ENCODE measurements around the gene IER3IP1. TPM values are rescaled to one million over a fixed set of nuclear protein-coding genes. Genes with fewer than 3 reads are reported as not detected.

IER3IP1 gene
- total RNA-seq, 4 donors from 2014 or later: 10.0 to 31.0 (median 12.0) TPM

- TF ChIP-seq CTCF (IDR thresholded peaks at IDR 0.05; ENCODE audit: low read depth): no peak
Measured at GRCh38 chr18:47108998-47109405, 67.2 kb downstream of the IER3IP1 start.

GRCh38 chr18:47108373-47108772 lies 67.8 kb downstream of the IER3IP1 start:
- no peak for TF ChIP-seq CTCF (IDR thresholded peaks at IDR 0.05; ENCODE audit: low read depth)

Small RNA genes within 50 kb of the gene (small RNA-seq; reads per million reads assigned to genes)
- gene AC012254.4: not detected

Other genes with a start within 250 kb of the IER3IP1 start
- not detected for gene ELOA2, start 140.7 kb downstream of the IER3IP1 start, total RNA-seq
- gene HDHD2, start 25.9 kb downstream of the IER3IP1 start, total RNA-seq: 10 to 100 TPM; 20.9 to 29.8 (median 25.2) TPM
- gene SKOR2, start 75.3 kb upstream of the IER3IP1 start, total RNA-seq: not detected